Hepatocyte (in vitro differentiated cells): ENCODE results near the gene CMTM3. TPM values are rescaled to one million over a fixed set of nuclear protein-coding genes. Genes with fewer than 3 reads are reported as not detected.

Experiments
- DNase-seq: peaks from one replicate; pipeline ENCODE4 v3.0.0-alpha.2; 2016; ENCODE audit warnings: low spot score
- H2AFZ ChIP-seq: fragments of 200-600 bp; sonication (generic); 2 replicates; pipeline ENCODE4 v1.6.0; 2016; ENCODE audit warnings: antibody characterized with exemption, mild to moderate bottlenecking
- H3K27ac ChIP-seq: fragments of 200-600 bp; sonication (generic); 2 replicates; pipeline ENCODE4 v1.5.1; 2016; ENCODE audit warnings: mild to moderate bottlenecking
- H3K27me3 ChIP-seq: fragments of 200-600 bp; sonication (generic); 2 replicates; pipeline ENCODE4 v1.6.1; 2016
- H3K36me3 ChIP-seq: fragments of 200-600 bp; sonication (generic); replicated peaks from 2 replicates; pipeline ENCODE4 v1.5.1; 2016; ENCODE audit warnings: low read depth; ENCODE audit not compliant: insufficient read depth
- H3K4me1 ChIP-seq: fragments of 200-600 bp; sonication (generic); 2 replicates; pipeline ENCODE4 v1.5.1; 2016; ENCODE audit warnings: mild to moderate bottlenecking, moderate library complexity; ENCODE audit not compliant: insufficient read depth
- H3K4me2 ChIP-seq: fragments of 200-600 bp; sonication (generic); 2 replicates; pipeline ENCODE4 v1.6.0; 2016
- H3K4me3 ChIP-seq: fragments of 200-600 bp; sonication (generic); 2 replicates; pipeline ENCODE4 v1.5.1; 2016; ENCODE audit warnings: mild to moderate bottlenecking
- H3K79me2 ChIP-seq: fragments of 200-600 bp; sonication (generic); 2 replicates; pipeline ENCODE4 v1.6.0; 2017; ENCODE audit warnings: mild to moderate bottlenecking
- H3K9me2 ChIP-seq: fragments of 200-600 bp; sonication (generic); replicated peaks from 2 replicates; pipeline ENCODE4 v1.6.0; 2017; ENCODE audit warnings: mild to moderate bottlenecking; ENCODE audit not compliant: insufficient read depth
- H3K9me3 ChIP-seq: fragments of 200-600 bp; sonication (generic); 2 replicates; pipeline ENCODE4 v1.5.1; 2016; ENCODE audit warnings: low read depth, mild to moderate bottlenecking
- H4K20me1 ChIP-seq: fragments of 200-600 bp; sonication (generic); 2 replicates; pipeline ENCODE4 v1.6.0; 2016; ENCODE audit warnings: mild to moderate bottlenecking; ENCODE audit not compliant: insufficient read depth, poor library complexity, severe bottlenecking
- CTCF ChIP-seq: fragments of 200-600 bp; sonication (generic); IDR thresholded peaks from 2 replicates; pipeline ENCODE4 v1.5.1; 2016; ENCODE audit warnings: antibody characterized with exemption, mild to moderate bottlenecking; ENCODE audit not compliant: poor library complexity
- EZH2 ChIP-seq: fragments of 200-600 bp; sonication (generic); IDR thresholded peaks from 2 replicates; pipeline ENCODE4 v1.6.1; 2016; ENCODE audit warnings: antibody characterized with exemption, mild to moderate bottlenecking, borderline replicate concordance
- EZH2phosphoT487 ChIP-seq: fragments of 200-600 bp; sonication (generic); IDR thresholded peaks from one replicate; pipeline ENCODE4 v1.6.1; 2018; ENCODE audit warnings: antibody characterized with exemption, mild to moderate bottlenecking, low read depth, moderate library complexity; ENCODE audit not compliant: unreplicated experiment, severe bottlenecking
- WGBS: methylation state at CpG from one replicate; pipeline ENCODE4 v1.1.6; 2016; ENCODE audit warnings: low lambda C conversion rate; ENCODE audit errors: missing lambda C conversion rate; 5-methylcytosine and 5-hydroxymethylcytosine counted together
- polyA plus RNA-seq: library from polyadenylated mRNA; unstranded; fragments of >200 nt; fragmentation: Nextera tagmentation; extraction: Ambion mirVana; gene quantifications from 2 replicates; pipeline ENCODE4 v1.2.1, GENCODE V29; 2016
- total RNA-seq: library from RNA; depleted of rRNA; stranded (reverse); fragments of >200 nt; gene quantifications from 2 replicates; pipeline ENCODE4 v1.2.3, GENCODE V29; 2014

CMTM3 gene
- total and polyA plus RNA-seq, 2 experiments from 2014 or later, result 32.5 to 55.1 TPM

GRCh38 chr16:66653581-66654350 lies 49.3 kb downstream of the CMTM3 start:
- WGBS, result 85% methylated on average over 6 of the region's 6 CpGs
- Histone ChIP-seq H4K20me1 (peaks cover 15% of the 10 kb centered on the region), H3K27ac (no peak overlapping the region), H3K9me3 (no peaks in the 10 kb centered on the region), H3K36me3 (no peaks in the 10 kb centered on the region), H3K4me1 (no peaks in the 10 kb centered on the region), H2AFZ (no peak overlapping the region), H3K79me2 (peaks cover 91% of the 10 kb centered on the region), H3K9me2 (no peaks in the 10 kb centered on the region), H3K27me3 (no peaks in the 10 kb centered on the region), H3K4me2 (no peak overlapping the region), H3K4me3 (no peak overlapping the region)
- no peak for DNase-seq
- TF ChIP-seq EZH2phosphoT487 (no peak), CTCF (no peak), EZH2 (no peak)

- DNase-seq, result no peak
- H3K27me3 ChIP-seq, result no peaks in the 10 kb centered on the region
- H3K4me2 ChIP-seq, result no peak overlapping the region
- WGBS, result 93% methylated on average over 3 of the region's 3 CpGs
- TF ChIP-seq CTCF (no peak), EZH2phosphoT487 (no peak), EZH2 (no peak)
- H3K9me2 ChIP-seq, result no peaks in the 10 kb centered on the region
- H3K4me3 ChIP-seq, result no peak overlapping the region
- H4K20me1 ChIP-seq, result peaks cover 8% of the 10 kb centered on the region
- H2AFZ ChIP-seq, result no peak overlapping the region
- no peak overlapping the region for H3K27ac ChIP-seq
- H3K4me1 ChIP-seq, result peaks cover 15% of the 10 kb centered on the region
- peaks cover 83% of the 10 kb centered on the region for H3K79me2 ChIP-seq
- H3K9me3 ChIP-seq, result no peaks in the 10 kb centered on the region
- no peaks in the 10 kb centered on the region for H3K36me3 ChIP-seq
Observed at GRCh38 chr16:66656547-66656946, 52.0 kb downstream of the CMTM3 start.

- H3K27ac ChIP-seq, result no peak overlapping the region
- no peak for DNase-seq
- peaks cover 79% of the 10 kb centered on the region for H3K79me2 ChIP-seq
- no peaks in the 10 kb centered on the region for H3K27me3 ChIP-seq
- no peak overlapping the region for H3K4me3 ChIP-seq
- H3K4me1 ChIP-seq, result peaks cover 17% of the 10 kb centered on the region
- TF ChIP-seq EZH2 (no peak), EZH2phosphoT487 (no peak), CTCF (no peak)
- H4K20me1 ChIP-seq, result peaks cover 7% of the 10 kb centered on the region
- H3K36me3 ChIP-seq, result no peaks in the 10 kb centered on the region
- 85% methylated on average over 5 of the region's 6 CpGs for WGBS
- H3K4me2 ChIP-seq, result no peak overlapping the region
- H3K9me3 ChIP-seq, result no peaks in the 10 kb centered on the region
- H3K9me2 ChIP-seq, result no peaks in the 10 kb centered on the region
- H2AFZ ChIP-seq, result no peak overlapping the region
Observed at GRCh38 chr16:66658143-66658859, 53.8 kb downstream of the CMTM3 start.
